T-helper 17 cell (primary cell): Measurements from ENCODE around the gene ENTR1. TPM values are rescaled to one million over a fixed set of nuclear protein-coding genes. Genes with fewer than 3 reads are reported as not detected.
A peak's percentile ranks its signal among the peaks of the same experiment; 100 is the strongest.

Experiments used
- ATAC-seq: fragments of 150-1000 bp; cut with Tn5 transposase; 2 replicates; pipeline ENCODE4 v1.10.0; 2021; ENCODE audit warnings: mild to moderate bottlenecking, moderate library complexity
- DNase-seq, 3 donors: peaks; one replicate each; pipeline versions ENCODE4 v3.0.0 to v3.0.0-alpha.2; 2020 to 2021
- H3K9me3 ChIP-seq: one replicate; pipeline ENCODE4 v1.7.0; 2013; ENCODE audit warnings: low read length, mild to moderate bottlenecking; ENCODE audit not compliant: control insufficient read depth, poor library complexity, severe bottlenecking
- H3K27ac Mint-ChIP-seq: one replicate; pipeline ENCODE4 v1.8.0; 2022; ENCODE audit warnings: mild to moderate bottlenecking, moderate library complexity, mixed read lengths
- H3K27me3 Mint-ChIP-seq: one replicate; pipeline ENCODE4 v1.8.0; 2022; ENCODE audit warnings: mixed read lengths
- H3K36me3 Mint-ChIP-seq: one replicate; pipeline ENCODE4 v1.8.0; 2022; ENCODE audit warnings: low read depth, mixed read lengths
- H3K4me1 Mint-ChIP-seq: one replicate; pipeline ENCODE4 v1.8.0; 2022; ENCODE audit warnings: mild to moderate bottlenecking, mixed read lengths
- H3K4me3 Mint-ChIP-seq: one replicate; pipeline ENCODE4 v1.8.0; 2022; ENCODE audit warnings: mild to moderate bottlenecking, moderate library complexity, mixed read lengths
- total RNA-seq, 4 donors: library from RNA in 2 of 4; stranded (reverse) in 2 of 4; gene quantifications; one replicate each; pipeline ENCODE4 v1.2.3 and lab custom pipeline; 2022 to 2026

ENTR1 gene
- 10 to 100 TPM; 46.5 to 51.8 TPM for total RNA-seq
- total RNA-seq (lab: John Stamatoyannopoulos, UW) = 51.2 to 89.2 reads per million in 2 donors

- ATAC-seq (peak; percentile 88), DNase-seq (peak; percentile 90 to 94 (median 90))
- H3K27me3 Mint-ChIP-seq = no peaks in the 10 kb centered on the region
- peak within 1 kb of the TSS; percentile 96 for H3K27ac Mint-ChIP-seq
- H3K9me3 ChIP-seq = no peaks in the 10 kb centered on the region
- H3K4me1 Mint-ChIP-seq = peaks cover 23% of the 10 kb centered on the region
- peaks cover 2% of the 10 kb centered on the region for H3K36me3 Mint-ChIP-seq
- H3K4me3 Mint-ChIP-seq = peak within 1 kb of the TSS; percentile 92
Observed at GRCh38 chr9:136410500-136411287, at the start of gene ENTR1, which contains the start of gene PMPCA. Gene ENTR1 (minus strand): TSS chr9:136410614. CDS start chr9:136410397, 217 bp downstream. Gene PMPCA (plus strand): TSS chr9:136410658. CDS start chr9:136410669, 11 bp downstream.

DNA sequence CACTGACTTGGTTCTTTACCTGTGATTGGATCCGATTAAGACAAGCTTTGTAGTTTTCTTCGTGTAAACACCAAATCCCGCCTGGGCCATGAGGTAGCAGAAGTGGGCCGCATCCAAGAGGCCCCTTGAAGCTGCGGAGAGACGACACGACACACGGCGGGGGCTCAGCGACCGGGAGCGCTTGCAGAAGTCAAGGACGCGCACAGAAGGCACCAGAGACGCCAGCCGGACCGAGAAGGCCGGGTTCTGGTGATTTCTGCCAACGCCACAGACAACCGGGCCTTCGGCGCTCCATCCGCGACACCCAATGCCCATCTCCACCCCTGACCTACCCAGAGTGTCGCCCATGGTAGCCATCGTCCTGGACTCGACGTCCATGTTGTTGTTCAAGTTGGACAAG, 49.0 kb upstream of the ENTR1 start:
- no peaks in the 10 kb centered on the region for H3K9me3 ChIP-seq
- Mint-ChIP-seq H3K27me3 (no peaks in the 10 kb centered on the region), H3K4me3 (no peak overlapping the region), H3K36me3 (no peaks in the 10 kb centered on the region), H3K27ac (no peak overlapping the region), H3K4me1 (peaks cover 2% of the 10 kb centered on the region)
- DNase-seq = no peak
- ATAC-seq = no peak

- peaks cover 8% of the 10 kb centered on the region for H3K4me1 Mint-ChIP-seq
- DNase-seq (no peak), ATAC-seq (no peak)
- no peaks in the 10 kb centered on the region for H3K27me3 Mint-ChIP-seq
- H3K4me3 Mint-ChIP-seq = no peak overlapping the region
- H3K36me3 Mint-ChIP-seq = no peaks in the 10 kb centered on the region
- no peaks in the 10 kb centered on the region for H3K9me3 ChIP-seq
- no peak overlapping the region for H3K27ac Mint-ChIP-seq
Observed at GRCh38 chr9:136457326-136457725, 46.9 kb upstream of the ENTR1 start.

DNA sequence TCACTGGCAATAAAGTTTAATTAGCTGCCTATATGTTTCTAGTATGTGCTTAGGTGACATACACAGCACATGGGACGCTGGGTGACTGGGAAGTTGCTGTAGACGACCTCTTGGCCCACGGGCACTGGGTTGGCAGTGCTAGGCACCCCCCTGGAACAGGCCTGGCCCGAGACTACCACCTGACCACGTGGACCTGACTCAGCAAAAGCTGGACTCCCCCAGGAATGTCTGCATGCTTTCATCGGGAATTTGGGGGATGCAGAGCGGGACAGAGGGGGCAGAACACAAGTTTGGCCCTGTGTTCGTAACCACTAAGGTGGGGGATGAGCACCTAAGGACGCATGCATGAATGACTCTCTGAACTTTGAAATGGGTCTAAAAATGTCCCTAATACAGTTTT, 45.8 kb upstream of the ENTR1 start:
- Mint-ChIP-seq H3K36me3 (no peaks in the 10 kb centered on the region), H3K27me3 (no peaks in the 10 kb centered on the region), H3K27ac (peak overlapping the region; percentile 24), H3K4me1 (peaks cover 8% of the 10 kb centered on the region), H3K4me3 (no peak overlapping the region)
- no peak for DNase-seq
- no peaks in the 10 kb centered on the region for H3K9me3 ChIP-seq
- no peak for ATAC-seq

DNA sequence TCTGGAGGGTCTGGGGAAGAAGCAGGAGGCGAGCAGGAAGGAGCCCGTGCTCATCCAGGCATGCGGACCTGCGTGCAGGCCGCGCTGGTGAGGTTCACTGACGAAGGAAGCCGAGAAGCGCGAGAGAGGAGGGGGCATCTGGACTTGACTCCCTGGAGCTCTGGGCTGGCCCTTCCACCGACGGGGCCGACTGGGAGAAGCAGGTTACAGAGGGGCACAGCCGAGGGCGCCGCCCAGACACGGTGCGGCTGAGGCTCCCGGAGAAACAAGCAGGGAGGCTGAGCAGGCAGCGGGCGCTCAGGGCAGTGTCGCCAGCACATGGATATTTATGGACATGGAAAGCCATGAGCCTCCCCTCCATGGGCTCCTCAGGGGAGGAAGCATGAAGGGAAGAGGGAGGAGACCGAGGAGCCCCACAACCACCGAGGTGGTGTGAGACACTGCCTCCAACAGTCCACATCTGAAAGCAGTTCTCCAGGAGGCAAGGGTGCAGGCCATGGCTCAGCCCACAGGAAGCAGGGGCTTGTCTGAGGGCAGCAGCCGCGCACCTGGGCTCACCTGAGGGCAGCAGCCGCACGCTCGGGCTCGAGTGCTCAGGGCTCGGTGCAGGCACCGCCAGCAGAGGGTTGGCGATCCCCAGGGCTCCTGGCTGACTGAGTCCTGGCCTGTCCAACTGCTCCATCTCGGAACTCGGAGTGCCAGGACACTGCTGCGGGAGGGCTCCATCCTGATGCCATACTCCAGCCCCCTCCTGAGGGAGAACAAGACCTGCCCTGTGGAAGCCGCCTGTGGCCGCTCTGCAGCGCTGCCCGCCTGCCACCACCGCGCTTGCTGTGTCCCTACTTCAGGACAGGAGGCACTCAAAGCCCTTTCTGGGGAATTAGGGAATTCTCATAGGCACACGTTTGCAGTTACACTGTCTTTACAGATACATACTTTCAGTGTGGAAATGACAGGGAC, 44.9 kb upstream of the ENTR1 start:
- no peaks in the 10 kb centered on the region for H3K9me3 ChIP-seq
- DNase-seq = no peak
- Mint-ChIP-seq H3K4me3 (no peak overlapping the region), H3K27me3 (no peaks in the 10 kb centered on the region), H3K27ac (peak overlapping the region; percentile 3), H3K4me1 (peaks cover 8% of the 10 kb centered on the region), H3K36me3 (no peaks in the 10 kb centered on the region)
- ATAC-seq = peak; percentile 23

- H3K4me3 Mint-ChIP-seq = no peak overlapping the region
- no peak for ATAC-seq
- H3K9me3 ChIP-seq = no peaks in the 10 kb centered on the region
- H3K27me3 Mint-ChIP-seq = no peaks in the 10 kb centered on the region
- H3K4me1 Mint-ChIP-seq = peaks cover 8% of the 10 kb centered on the region
- no peak for DNase-seq
- H3K36me3 Mint-ChIP-seq = no peaks in the 10 kb centered on the region
- no peak overlapping the region for H3K27ac Mint-ChIP-seq
Observed at GRCh38 chr9:136454026-136454796, 43.8 kb upstream of the ENTR1 start.

DNA sequence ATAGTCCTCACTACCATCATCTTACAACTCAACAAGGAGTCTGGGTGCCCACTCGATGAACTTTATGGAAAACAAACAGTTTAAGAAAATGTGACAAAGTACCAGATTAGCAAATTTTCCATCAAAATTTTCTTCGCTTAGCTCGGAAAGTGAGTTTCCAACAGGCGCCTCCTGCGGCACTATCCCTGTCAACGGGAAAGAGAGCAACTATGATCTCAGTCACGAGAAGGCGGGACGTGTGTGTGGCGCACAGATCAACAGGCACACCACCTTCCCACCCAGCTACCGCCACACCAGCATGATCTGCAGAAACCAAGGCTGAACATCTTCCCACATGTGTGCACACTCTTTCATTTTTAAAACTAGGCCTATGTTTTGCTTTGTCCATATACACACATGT, 42.9 kb upstream of the ENTR1 start:
- Mint-ChIP-seq H3K4me1 (peaks cover 8% of the 10 kb centered on the region), H3K36me3 (no peaks in the 10 kb centered on the region), H3K27ac (no peak overlapping the region), H3K4me3 (no peak overlapping the region), H3K27me3 (no peaks in the 10 kb centered on the region)
- no peak for DNase-seq
- no peaks in the 10 kb centered on the region for H3K9me3 ChIP-seq
- no peak for ATAC-seq

DNA sequence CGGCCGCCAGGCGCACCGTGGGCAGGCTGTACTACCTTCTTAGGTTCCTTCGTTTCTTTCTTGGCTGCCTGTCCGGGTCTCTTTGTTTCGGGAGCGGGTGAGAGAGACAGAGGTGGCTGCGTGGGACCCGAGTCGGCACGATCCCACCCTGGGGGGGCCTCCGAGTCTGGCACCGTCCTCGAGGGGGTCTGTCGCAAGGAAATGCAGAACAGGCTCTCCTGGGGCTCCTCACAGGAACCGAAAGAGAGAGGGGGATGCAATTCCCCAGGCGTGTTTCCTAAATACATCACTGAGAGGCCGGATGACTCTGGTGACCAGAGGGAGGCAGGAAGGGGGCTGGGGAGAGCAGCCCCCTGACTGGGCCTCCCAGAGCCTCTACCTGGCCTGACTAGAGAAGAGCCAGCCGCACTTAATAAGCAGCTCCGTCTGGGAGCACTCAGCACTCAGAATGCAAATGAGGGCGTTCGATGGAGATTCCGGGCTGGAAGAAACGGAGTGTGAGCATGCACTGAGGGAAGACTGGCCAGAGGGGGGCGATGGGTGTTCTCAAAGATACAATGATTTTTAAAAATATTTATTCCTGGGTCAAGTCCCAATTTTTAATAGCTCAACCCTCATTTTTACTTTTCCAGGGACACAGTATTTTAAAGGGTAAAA, 40.9 kb upstream of the ENTR1 start:
- Mint-ChIP-seq H3K4me3 (no peak overlapping the region), H3K27me3 (no peaks in the 10 kb centered on the region), H3K27ac (peak overlapping the region; percentile 47), H3K4me1 (peaks cover 9% of the 10 kb centered on the region), H3K36me3 (no peaks in the 10 kb centered on the region)
- ATAC-seq (no peak), DNase-seq (no peak)
- H3K9me3 ChIP-seq = no peaks in the 10 kb centered on the region

DNA sequence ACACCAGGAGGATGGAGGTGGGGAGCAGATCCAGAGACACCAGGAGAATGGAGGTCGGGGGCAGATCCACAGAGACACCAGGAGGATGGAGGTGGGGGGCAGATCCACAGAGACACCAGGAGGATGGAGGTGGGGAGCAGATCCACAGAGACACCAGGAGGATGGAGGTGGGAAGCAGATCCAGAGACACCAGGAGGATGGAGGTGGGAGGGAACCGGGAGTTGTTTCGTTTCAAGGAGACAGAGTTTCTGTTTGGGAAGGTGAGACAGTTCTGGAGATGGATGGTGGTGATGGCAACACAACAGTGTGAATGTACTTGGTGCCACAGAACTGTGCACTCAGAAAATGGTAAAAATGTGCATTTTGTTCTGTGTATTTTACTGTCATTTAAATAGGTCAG, 38.2 kb upstream of the ENTR1 start:
- DNase-seq (no peak), ATAC-seq (no peak)
- H3K4me1 Mint-ChIP-seq = peaks cover 9% of the 10 kb centered on the region
- H3K27me3 Mint-ChIP-seq = no peaks in the 10 kb centered on the region
- H3K27ac Mint-ChIP-seq = no peak overlapping the region
- H3K36me3 Mint-ChIP-seq = peaks cover under 1% of the 10 kb centered on the region
- no peaks in the 10 kb centered on the region for H3K9me3 ChIP-seq
- no peak overlapping the region for H3K4me3 Mint-ChIP-seq

GRCh38 chr9:136447173-136447778, 36.9 kb upstream of the ENTR1 start:
- H3K27ac Mint-ChIP-seq = peak overlapping the region; percentile 21
- DNase-seq (no peak), ATAC-seq (no peak)
- peaks cover 7% of the 10 kb centered on the region for H3K4me1 Mint-ChIP-seq
- no peaks in the 10 kb centered on the region for H3K9me3 ChIP-seq
- peaks cover 2% of the 10 kb centered on the region for H3K36me3 Mint-ChIP-seq
- no peak overlapping the region for H3K4me3 Mint-ChIP-seq
- no peaks in the 10 kb centered on the region for H3K27me3 Mint-ChIP-seq

DNA sequence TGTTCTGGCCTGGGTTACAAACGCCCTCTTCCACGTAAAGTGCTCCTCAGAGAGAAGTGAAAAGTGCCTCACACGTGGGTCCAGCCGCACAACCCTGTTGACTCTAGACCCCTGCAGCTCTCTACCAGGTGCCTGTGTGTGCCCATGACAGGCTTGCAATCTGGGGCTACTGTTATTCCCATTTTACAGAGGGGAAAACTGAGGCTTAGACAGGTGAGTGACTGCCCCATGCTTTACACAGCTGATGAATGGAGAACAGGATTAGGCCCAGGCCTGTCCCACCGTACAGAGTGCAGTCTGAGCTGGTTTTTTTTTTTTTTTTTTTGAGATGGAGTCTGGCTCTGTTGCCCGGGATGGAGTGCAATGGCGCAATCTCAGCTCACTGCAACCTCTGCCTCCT, 35.4 kb upstream of the ENTR1 start:
- no peak for ATAC-seq
- peaks cover 2% of the 10 kb centered on the region for H3K36me3 Mint-ChIP-seq
- no peak for DNase-seq
- H3K4me1 Mint-ChIP-seq = peaks cover 7% of the 10 kb centered on the region
- H3K27ac Mint-ChIP-seq = no peak overlapping the region
- no peak overlapping the region for H3K4me3 Mint-ChIP-seq
- H3K27me3 Mint-ChIP-seq = no peaks in the 10 kb centered on the region
- no peaks in the 10 kb centered on the region for H3K9me3 ChIP-seq

- Mint-ChIP-seq H3K4me3 (no peak overlapping the region), H3K27me3 (no peaks in the 10 kb centered on the region), H3K36me3 (peaks cover 2% of the 10 kb centered on the region), H3K4me1 (peaks cover 7% of the 10 kb centered on the region), H3K27ac (no peak overlapping the region)
- no peaks in the 10 kb centered on the region for H3K9me3 ChIP-seq
- no peak for ATAC-seq
- no peak for DNase-seq
Observed at GRCh38 chr9:136444102-136444501, 33.7 kb upstream of the ENTR1 start.
